SK-N-MC (cell line): ENCODE results near the gene GOLT1A.

Source experiments
- EZH2 ChIP-seq: fragments of 200-600 bp; sonication (generic); IDR thresholded peaks from one replicate; pipeline ENCODE4 v1.6.1; 2017; ENCODE audit warnings: antibody characterized with exemption
- POLR2AphosphoS5 ChIP-seq: IDR thresholded peaks from 2 replicates; pipeline ENCODE4 v1.6.1; 2012; ENCODE audit warnings: mild to moderate bottlenecking, low read depth, low read length, borderline replicate concordance

DNA sequence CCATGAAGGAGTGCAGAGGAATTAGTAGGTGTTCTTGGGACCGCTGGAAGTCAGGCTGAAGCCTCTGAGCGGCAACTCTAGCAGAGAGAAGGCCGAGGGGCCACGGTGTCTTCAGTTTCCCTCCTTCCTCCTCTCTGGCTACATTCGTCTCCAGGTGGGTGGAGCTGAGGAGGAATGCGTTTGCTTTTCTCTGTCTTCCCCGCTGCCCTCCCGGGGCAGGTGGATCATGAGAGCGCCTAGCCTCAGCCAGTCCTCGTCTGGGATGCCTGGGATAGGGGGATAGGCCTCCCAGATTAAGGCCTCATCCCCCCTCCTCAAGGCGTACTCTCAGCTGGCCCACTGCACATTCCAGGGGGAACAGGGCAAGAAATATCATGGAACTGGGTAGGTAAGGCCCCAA lies 7.5 kb upstream of the GOLT1A start:
- TF ChIP-seq EZH2 (no peak), POLR2AphosphoS5 (no peak)
